H1 (cell line): ENCODE measurements around the gene SLC35A3.

ENCODE experiments used
- ATF3 ChIP-seq: IDR thresholded peaks from 2 replicates; pipeline ENCODE4 v1.6.1; 2011; ENCODE audit warnings: low read depth, mild to moderate bottlenecking, low read length; ENCODE audit not compliant: insufficient read depth
- CTCF ChIP-seq, 3 experiments: IDR thresholded peaks; 1 replicate in 2 of 3; 2 replicates in 1 of 3; pipeline versions ENCODE4 v1.5.1 to v1.6.1; 2011; ENCODE audit warnings: low read length in 3 of 3, mild to moderate bottlenecking in 3 of 3, inconsistent platforms in 2 of 3, low read depth in 1 of 3, moderate library complexity in 1 of 3; ENCODE audit not compliant: insufficient read depth in 1 of 3; ENCODE audit errors: control extremely low read depth in 1 of 3
- EP300 ChIP-seq, 2 experiments: IDR thresholded peaks; 1 replicate in 1 of 2; 2 replicates in 1 of 2; pipeline ENCODE4 v1.6.1; 2011 to 2012; ENCODE audit warnings: low read depth in 2 of 2, low read length in 2 of 2, mild to moderate bottlenecking in 2 of 2, borderline replicate concordance in 1 of 2, inconsistent platforms in 1 of 2, moderate library complexity in 1 of 2
- POLR2A ChIP-seq, 2 experiments: IDR thresholded peaks; 1 replicate in 1 of 2; 2 replicates in 1 of 2; pipeline ENCODE4 v1.6.1; 2011; ENCODE audit warnings: low read depth in 2 of 2, low read length in 2 of 2, mild to moderate bottlenecking in 2 of 2; ENCODE audit errors: control extremely low read depth in 1 of 2
- RNF2 ChIP-seq: fragments of 200-900, 300-1000 bp; sonication (generic); IDR thresholded peaks from 2 replicates; pipeline ENCODE4 v1.7.1; 2016; ENCODE audit warnings: borderline replicate concordance, low read depth, mild to moderate bottlenecking, antibody characterized with exemption, low read length; ENCODE audit not compliant: poor library complexity, severe bottlenecking; ENCODE audit errors: missing control alignments
- SIN3A ChIP-seq, 2 experiments: IDR thresholded peaks in 1 of 2; conservative IDR thresholded peaks in 1 of 2; 2 replicates each; pipeline ENCODE4 v1.6.1; 2011 to 2012; ENCODE audit warnings: low read length in 2 of 2, improper control_type of control experiment in 1 of 2, low read depth in 1 of 2, mild to moderate bottlenecking in 1 of 2
- SP1 ChIP-seq: IDR thresholded peaks from 2 replicates; pipeline ENCODE4 v1.6.1; 2011; ENCODE audit warnings: low read depth, low read length
- TAF1 ChIP-seq: IDR thresholded peaks from 2 replicates; pipeline ENCODE4 v1.6.1; 2011; ENCODE audit warnings: mild to moderate bottlenecking, low read depth, low read length

DNA sequence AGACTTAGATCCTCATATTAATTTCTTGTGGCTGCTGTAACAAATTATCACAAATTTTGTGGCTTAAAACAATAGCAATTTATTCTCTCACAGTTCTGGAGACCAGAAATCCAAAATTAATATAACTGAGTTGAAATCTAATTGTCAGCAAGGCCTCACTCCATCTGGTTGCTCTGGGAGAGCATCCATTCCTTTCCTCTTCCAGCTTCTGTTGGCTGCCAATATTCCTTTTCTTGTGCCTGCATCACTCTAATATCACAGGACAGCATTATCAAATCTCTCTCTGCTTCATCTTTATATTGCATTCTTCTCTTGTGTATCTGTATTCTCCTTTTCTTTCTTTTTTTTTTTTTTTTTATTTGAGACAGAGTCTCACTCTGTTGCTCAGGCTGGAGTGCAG is 9.3 kb downstream of the SLC35A3 start:
- TF ChIP-seq ATF3 (no peak), RNF2 (no peak), SIN3A (conservative IDR thresholded peaks at IDR 0.05 in 1 of 2, IDR thresholded peaks at IDR 0.05 in 1 of 2; ENCODE audit: low read depth in 1 of 2, low read length in 2 of 2) (no peak), EP300 (IDR thresholded peaks at IDR 0.05; ENCODE audit: borderline replicate concordance in 1 of 2, low read depth in 2 of 2, low read length in 2 of 2) (no peak), CTCF (IDR thresholded peaks at IDR 0.05; ENCODE audit: control extremely low read depth in 1 of 3, insufficient read depth in 1 of 3, low read depth in 1 of 3, low read length in 3 of 3) (no peak), TAF1 (no peak), POLR2A (IDR thresholded peaks at IDR 0.05; ENCODE audit: control extremely low read depth in 1 of 2, low read depth in 2 of 2, low read length in 2 of 2) (no peak), SP1 (no peak)
